DND-41 (cell line): ENCODE measurements around the gene BUD31.

Experiments
- CTCF ChIP-seq: IDR thresholded peaks from 2 replicates; pipeline ENCODE4 v1.5.1; 2012; ENCODE audit warnings: borderline replicate concordance, low read length, moderate library complexity, mild to moderate bottlenecking; ENCODE audit not compliant: poor library complexity, severe bottlenecking; ENCODE audit errors: extremely low read depth
- EZH2 ChIP-seq: IDR thresholded peaks from 3 replicates; pipeline ENCODE4 v1.6.1; 2012; ENCODE audit warnings: borderline replicate concordance, low read depth, mild to moderate bottlenecking, moderate library complexity, low read length, inconsistent platforms; ENCODE audit not compliant: severe bottlenecking

- TF ChIP-seq EZH2 (no peak), CTCF (no peak)
Observed at GRCh38 chr7:99366646-99367045, 42.1 kb upstream of the BUD31 start.
